Umbilical cord (tissue), 2 donors: ENCODE measurements around the gene KCNT2. TPM values are rescaled to one million over a fixed set of nuclear protein-coding genes. Genes with fewer than 3 reads are reported as not detected.
"Not testable (repeated sequence)": the region's sequence is repeated elsewhere in the genome, so short reads cannot be mapped to it uniquely, and the experiment has no call there.

Experiments used
- DNase-seq: peaks from one replicate; pipeline ENCODE4 v3.0.0-alpha.2; 2015; ENCODE audit warnings: low spot score
- total RNA-seq: library from RNA; depleted of rRNA; stranded (reverse); fragments of >200 nt; gene quantifications from one replicate; pipeline ENCODE4 v1.2.3, GENCODE V29; 2014; ENCODE audit warnings: low replicate concordance; ENCODE audit not compliant: insufficient read depth

Gene KCNT2
- total RNA-seq, 1 donor from 2014 or later = 3.4 TPM

- DNase-seq = no peak
These were observed 92.3 kb downstream of the KCNT2 start for GRCh38 chr1:196515904-196516303.

- DNase-seq = no peak
These were observed 94.4 kb downstream of the KCNT2 start for GRCh38 chr1:196513821-196514220.

- DNase-seq = no peak
These were observed 97.8 kb downstream of the KCNT2 start for GRCh38 chr1:196510451-196510850.

- DNase-seq = not testable (repeated sequence)
These were observed 104.0 kb downstream of the KCNT2 start for GRCh38 chr1:196504224-196504623.

- DNase-seq = no peak
These were observed 105.8 kb downstream of the KCNT2 start for GRCh38 chr1:196502437-196502836.

GRCh38 chr1:196501760-196502428, 106.3 kb downstream of the KCNT2 start:
- DNase-seq = no peak

GRCh38 chr1:196497817-196498216, 110.4 kb downstream of the KCNT2 start:
- DNase-seq = no peak

- no peak for DNase-seq
These were observed 113.5 kb downstream of the KCNT2 start for GRCh38 chr1:196494766-196495165.

- DNase-seq = no peak
These were observed 114.4 kb downstream of the KCNT2 start for GRCh38 chr1:196493881-196494280.

GRCh38 chr1:196488579-196488978, 119.7 kb downstream of the KCNT2 start:
- no peak for DNase-seq

GRCh38 chr1:196486346-196486745, 121.9 kb downstream of the KCNT2 start:
- no peak for DNase-seq

GRCh38 chr1:196481616-196482015, 126.6 kb downstream of the KCNT2 start:
- DNase-seq = no peak

- no peak for DNase-seq
These were observed 131.0 kb downstream of the KCNT2 start for GRCh38 chr1:196477262-196477661.

GRCh38 chr1:196467230-196467925, 140.9 kb downstream of the KCNT2 start:
- no peak for DNase-seq

- no peak for DNase-seq
These were observed 141.6 kb downstream of the KCNT2 start for GRCh38 chr1:196466654-196467053.

- DNase-seq = no peak
These were observed 142.1 kb downstream of the KCNT2 start for GRCh38 chr1:196466166-196466565.

- DNase-seq = peak; percentile 40
These were observed 143.7 kb downstream of the KCNT2 start for GRCh38 chr1:196464480-196464941.

GRCh38 chr1:196462086-196462485, 146.2 kb downstream of the KCNT2 start:
- DNase-seq = no peak

GRCh38 chr1:196461521-196461920, 146.7 kb downstream of the KCNT2 start:
- DNase-seq = no peak

- DNase-seq = no peak
These were observed 148.9 kb downstream of the KCNT2 start for GRCh38 chr1:196459383-196459782.

GRCh38 chr1:196454792-196455191, 153.4 kb downstream of the KCNT2 start:
- DNase-seq = no peak

GRCh38 chr1:196451103-196451502, 157.1 kb downstream of the KCNT2 start:
- DNase-seq = no peak
